WTC11 (cell line): ENCODE data around the gene ZFPL1. TPM values are rescaled to one million over a fixed set of nuclear protein-coding genes. Genes with fewer than 3 reads are reported as not detected.

ENCODE experiments used
- ATAC-seq: fragments of 200-7000 bp; cut with Tn5 transposase; 2 replicates; pipeline ENCODE4 v1.10.0; 2021; ENCODE audit warnings: mild to moderate bottlenecking, moderate library complexity
- CTCF ChIA-PET: fragments of 300-600 bp; sonication (Branson Sonifier 250); formaldehyde crosslinking; loops from one replicate; lab custom pipeline; 2021; ENCODE audit warnings: antibody characterized with exemption; lab: Charles Lee
- POLR2A ChIA-PET: fragments of 350-600 bp; sonication (Branson Sonifier 250); formaldehyde crosslinking; loops from one replicate; lab custom pipeline; 2021; ENCODE audit warnings: antibody characterized with exemption; lab: Charles Lee
- DNase-seq: peaks from one replicate; pipeline ENCODE4 v3.0.0; 2021; ENCODE audit warnings: low spot score
- H3K27ac Mint-ChIP-seq: 2 replicates; pipeline ENCODE4 v1.8.0; 2021; ENCODE audit warnings: mixed read lengths
- H3K27me3 Mint-ChIP-seq: 2 replicates; pipeline ENCODE4 v1.8.0; 2021; ENCODE audit warnings: low read depth, mild to moderate bottlenecking, moderate library complexity, mixed read lengths
- H3K36me3 Mint-ChIP-seq: 2 replicates; pipeline ENCODE4 v1.8.0; 2021; ENCODE audit warnings: mixed read lengths
- H3K4me1 Mint-ChIP-seq: 2 replicates; pipeline ENCODE4 v1.8.0; 2022; ENCODE audit warnings: mixed read lengths
- H3K4me3 Mint-ChIP-seq: 2 replicates; pipeline ENCODE4 v1.8.0; 2021; ENCODE audit warnings: mild to moderate bottlenecking, moderate library complexity, mixed read lengths
- H3K9me3 Mint-ChIP-seq: 2 replicates; pipeline ENCODE4 v1.8.0; 2021; ENCODE audit warnings: mixed read lengths
- AFF4 ChIP-seq: sonication (generic); formaldehyde crosslinking; IDR thresholded peaks from 2 replicates; pipeline ENCODE4 v1.8.1; 2023; ENCODE audit warnings: mild to moderate bottlenecking, missing genetic modification reagents, borderline replicate concordance
- E2F1 ChIP-seq: sonication (generic); formaldehyde crosslinking; IDR thresholded peaks from 2 replicates; pipeline ENCODE4 v1.8.0; 2022; ENCODE audit warnings: mild to moderate bottlenecking, missing genetic modification reagents
- ELF4 ChIP-seq: sonication (generic); formaldehyde crosslinking; IDR thresholded peaks from 2 replicates; pipeline ENCODE4 v1.8.1; 2022; ENCODE audit warnings: low read depth, mild to moderate bottlenecking, moderate library complexity, missing genetic modification reagents
- ETV6 ChIP-seq: sonication (generic); formaldehyde crosslinking; IDR thresholded peaks from 2 replicates; pipeline ENCODE4 v1.8.1; 2022; ENCODE audit warnings: mild to moderate bottlenecking, missing genetic modification reagents
- MLX ChIP-seq: sonication (generic); formaldehyde crosslinking; IDR thresholded peaks from 2 replicates; pipeline ENCODE4 v1.8.1; 2023; ENCODE audit warnings: mild to moderate bottlenecking, missing genetic modification reagents, moderate library complexity
- NFE2L1 ChIP-seq: sonication (generic); formaldehyde crosslinking; IDR thresholded peaks from 2 replicates; pipeline ENCODE4 v1.8.1; 2023; ENCODE audit warnings: missing genetic modification reagents
- NR1H2 ChIP-seq: sonication (generic); formaldehyde crosslinking; IDR thresholded peaks from 2 replicates; pipeline ENCODE4 v1.9.0; 2021; ENCODE audit warnings: mild to moderate bottlenecking, moderate library complexity, missing genetic modification reagents
- NR3C1 ChIP-seq: sonication (generic); formaldehyde crosslinking; conservative IDR thresholded peaks from 2 replicates; pipeline ENCODE4 v1.8.1; 2023; ENCODE audit warnings: low read depth, mild to moderate bottlenecking, missing genetic modification reagents
- STAT6 ChIP-seq: sonication (generic); formaldehyde crosslinking; conservative IDR thresholded peaks from 2 replicates; pipeline ENCODE4 v1.8.1; 2023; ENCODE audit warnings: mild to moderate bottlenecking, low read depth, missing genetic modification reagents, moderate library complexity
- USF1 ChIP-seq: sonication (generic); formaldehyde crosslinking; IDR thresholded peaks from 2 replicates; pipeline ENCODE4 v1.8.0; 2022; ENCODE audit warnings: mild to moderate bottlenecking, missing genetic modification reagents
- ZNF263 ChIP-seq: sonication (generic); formaldehyde crosslinking; IDR thresholded peaks from 2 replicates; pipeline ENCODE4 v1.8.1; 2022; ENCODE audit warnings: low read depth, mild to moderate bottlenecking, moderate library complexity, missing genetic modification reagents
- ZNF396 ChIP-seq: fragments of 250-450 bp; sonication (Bioruptor Pico); IDR thresholded peaks from 2 replicates; pipeline ENCODE4 v1.8.0; 2021; ENCODE audit warnings: mild to moderate bottlenecking, moderate library complexity, borderline replicate concordance
- ZNF416 ChIP-seq: fragments of 250-450 bp; sonication (Bioruptor Pico); IDR thresholded peaks from 2 replicates; pipeline ENCODE4 v1.9.0; 2021; ENCODE audit warnings: mild to moderate bottlenecking, inconsistent platforms
- ZNF423 ChIP-seq: fragments of 250-450 bp; sonication (Bioruptor Pico); IDR thresholded peaks from 2 replicates; pipeline ENCODE4 v2.1.2; 2022; ENCODE audit warnings: mild to moderate bottlenecking, moderate library complexity
- ZSCAN18 ChIP-seq: fragments of 250-450 bp; sonication (Bioruptor Pico); IDR thresholded peaks from 2 replicates; pipeline ENCODE4 v2.1.2; 2022; ENCODE audit warnings: mild to moderate bottlenecking, moderate library complexity
- total RNA-seq: library from RNA; stranded (reverse); gene quantifications from 3 replicates; pipeline ENCODE4 v1.2.3, GENCODE V29; 2021

The ZFPL1 gene
- total RNA-seq, 1 experiment from 2014 or later, result 33.8 TPM

- POLR2A ChIA-PET, result no interaction called here
- no peak for TF ChIP-seq ELF4
- TF ChIP-seq ZNF423 (CRISPR knock-in tag), result no peak
- TF ChIP-seq ZSCAN18, result no peak
These were observed 38.3 kb upstream of the ZFPL1 start for GRCh38 chr11:65045728-65046127.

GRCh38 chr11:65047581-65048422 lies 36.2 kb upstream of the ZFPL1 start:
- ATAC-seq, result peak; percentile 54
- peaks cover 5% of the 10 kb centered on the region for H3K36me3 Mint-ChIP-seq
- no peak overlapping the region for H3K27ac Mint-ChIP-seq
- ChIA-PET POLR2A (no interaction called here), CTCF (interaction anchor here (0.6 to 1.3 kb wide), 8 partner anchors 9 to 307 kb away, joined by 3 to 8 read pairs (median 4); partner anchors contain the start of gene ARL2)
- H3K27me3 Mint-ChIP-seq, result no peaks in the 10 kb centered on the region
- H3K4me3 Mint-ChIP-seq, result peak overlapping the region; percentile 62
- no peak for TF ChIP-seq AFF4 (CRISPR knock-in tag)
- no peak for TF ChIP-seq USF1 (CRISPR knock-in tag)
- TF ChIP-seq ZNF396, result no peak
- no peak for TF ChIP-seq ETV6 (CRISPR knock-in tag)
- no peak for TF ChIP-seq E2F1 (CRISPR knock-in tag)
- TF ChIP-seq NFE2L1 (CRISPR knock-in tag), result no peak
- TF ChIP-seq ZNF263, result no peak
- TF ChIP-seq ZNF416, result no peak
- TF ChIP-seq NR3C1 (CRISPR knock-in tag), result no peak
- no peak for TF ChIP-seq NR1H2 (CRISPR knock-in tag)
- no peak for TF ChIP-seq MLX (CRISPR knock-in tag)
- TF ChIP-seq STAT6 (CRISPR knock-in tag), result no peak
- peak; percentile 47 for DNase-seq
- H3K9me3 Mint-ChIP-seq, result no peaks in the 10 kb centered on the region
- peaks cover 14% of the 10 kb centered on the region for H3K4me1 Mint-ChIP-seq

More at GRCh38 chr11:65045728-65046127, 38.3 kb upstream of the ZFPL1 start:
- peaks cover 5% of the 10 kb centered on the region for H3K36me3 Mint-ChIP-seq
- no peaks in the 10 kb centered on the region for H3K9me3 Mint-ChIP-seq
- H3K4me1 Mint-ChIP-seq, result peaks cover 21% of the 10 kb centered on the region
- no peak overlapping the region for H3K27ac Mint-ChIP-seq
- CTCF ChIA-PET, result interaction anchor here (1.1 to 2.7 kb wide), 2 partner anchors 32 to 37 kb away, joined by 3 to 8 read pairs; partner anchors contain the start of gene ARL2
- H3K27me3 Mint-ChIP-seq, result no peaks in the 10 kb centered on the region
- no peak for DNase-seq
- no peak for ATAC-seq
- H3K4me3 Mint-ChIP-seq, result no peak overlapping the region
